Medulla oblongata (tissue), 1 donor: ENCODE results near the gene SLC48A1.

Experiments
- DNase-seq: peaks from one replicate; pipeline ENCODE4 v3.0.0-alpha.2; 2015; ENCODE audit errors: extremely low spot score

The SLC48A1 gene

DNA sequence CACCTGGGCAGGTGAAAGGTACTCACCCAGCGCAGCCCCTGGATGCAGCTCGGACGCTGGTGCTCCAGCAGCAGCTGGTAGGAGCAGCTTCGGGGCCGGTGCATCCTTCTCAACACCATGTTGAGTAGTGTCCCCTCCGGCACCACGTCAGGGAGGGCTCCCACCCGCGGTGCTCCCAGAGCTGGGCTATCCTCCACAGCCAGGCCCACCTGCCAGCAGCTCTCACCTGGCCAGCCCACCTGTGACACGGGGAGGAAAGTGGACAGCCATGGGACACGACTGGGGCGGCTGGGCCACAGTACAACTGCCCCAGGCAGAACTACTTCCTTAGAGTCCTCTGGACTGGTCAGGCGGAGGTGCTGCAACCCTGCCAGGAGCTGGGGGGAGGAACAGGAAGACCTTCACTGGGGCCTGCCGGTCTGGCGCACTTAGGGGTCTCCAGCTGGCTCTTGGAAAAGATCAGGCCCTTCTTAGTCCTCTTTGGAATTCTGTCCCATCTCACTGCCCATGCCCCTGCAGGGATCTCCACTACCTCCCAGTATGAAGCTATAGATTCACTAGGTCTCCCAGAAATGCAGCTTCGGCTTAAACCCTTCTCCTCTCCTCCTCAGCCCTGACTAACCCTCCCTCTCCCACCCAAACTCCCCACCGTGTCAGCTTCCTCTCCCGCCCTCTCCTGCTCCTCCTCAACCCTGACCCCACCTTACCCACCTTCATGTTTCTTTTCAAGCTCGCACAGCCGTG is 15.0 kb upstream of the SLC48A1 start:
- peak; percentile 62 for DNase-seq

DNA sequence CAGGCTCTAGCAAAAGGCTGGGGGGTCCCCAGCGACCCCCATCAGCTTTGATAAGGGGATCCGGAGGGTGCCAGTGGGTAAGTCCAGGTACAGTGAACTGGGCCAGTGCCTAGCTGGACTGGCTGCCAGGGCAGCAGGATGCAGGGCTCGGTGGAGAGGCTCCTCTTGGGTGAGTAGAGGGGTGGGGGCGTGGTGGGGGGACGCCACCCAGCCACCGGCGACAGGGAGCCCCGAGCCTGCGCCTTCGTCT is 14.5 kb upstream of the SLC48A1 start:
- DNase-seq = no peak

DNA sequence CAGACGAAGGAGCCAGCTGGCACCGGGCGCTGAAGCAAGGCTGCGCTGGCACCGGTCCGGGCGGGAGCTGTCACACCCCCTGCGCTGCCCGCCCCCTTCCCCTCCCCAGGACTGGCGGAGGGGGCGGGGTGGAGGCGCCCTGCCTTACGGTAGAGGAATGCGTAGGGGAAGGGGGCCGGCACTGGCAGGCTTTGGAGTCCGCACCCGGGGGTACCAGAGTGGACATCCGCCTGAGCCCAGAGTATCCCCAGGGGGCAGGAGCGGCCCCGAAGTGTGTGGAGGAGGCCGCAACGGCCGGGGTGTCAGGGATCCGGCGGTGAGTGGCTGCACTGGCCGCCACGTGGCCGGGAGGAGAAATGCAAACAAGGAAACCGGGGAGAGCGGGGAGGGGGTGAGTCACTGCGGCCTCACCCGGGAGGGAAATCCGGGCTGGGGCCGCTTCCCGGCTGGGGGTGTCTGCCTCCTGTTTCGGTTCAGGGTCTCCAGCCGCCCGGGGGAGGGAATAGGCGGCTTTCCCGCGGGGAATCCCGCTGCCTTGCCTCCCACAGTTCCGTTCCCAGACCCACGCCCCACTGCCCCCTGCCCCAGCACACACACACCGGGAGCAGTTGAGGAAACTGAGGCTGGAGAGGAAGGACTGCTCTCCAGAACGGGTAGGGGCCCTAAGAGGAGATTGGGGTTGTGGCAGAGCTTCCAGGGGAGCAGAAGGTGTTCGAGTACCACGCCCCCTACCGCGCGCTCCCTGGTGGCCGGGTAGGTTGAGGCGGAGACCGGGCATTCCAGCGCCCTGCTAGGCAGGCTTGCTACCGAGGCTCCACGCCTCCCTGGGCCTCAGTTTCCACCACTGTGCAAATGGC is 14.0 kb upstream of the SLC48A1 start, which contains the start of gene RAPGEF3:
RAPGEF3 (minus strand) TSS at position 47 of the 857 bp plus-strand sequence. CDS start 324 bp downstream, outside the sequence.
- DNase-seq = peak; percentile 94

DNA sequence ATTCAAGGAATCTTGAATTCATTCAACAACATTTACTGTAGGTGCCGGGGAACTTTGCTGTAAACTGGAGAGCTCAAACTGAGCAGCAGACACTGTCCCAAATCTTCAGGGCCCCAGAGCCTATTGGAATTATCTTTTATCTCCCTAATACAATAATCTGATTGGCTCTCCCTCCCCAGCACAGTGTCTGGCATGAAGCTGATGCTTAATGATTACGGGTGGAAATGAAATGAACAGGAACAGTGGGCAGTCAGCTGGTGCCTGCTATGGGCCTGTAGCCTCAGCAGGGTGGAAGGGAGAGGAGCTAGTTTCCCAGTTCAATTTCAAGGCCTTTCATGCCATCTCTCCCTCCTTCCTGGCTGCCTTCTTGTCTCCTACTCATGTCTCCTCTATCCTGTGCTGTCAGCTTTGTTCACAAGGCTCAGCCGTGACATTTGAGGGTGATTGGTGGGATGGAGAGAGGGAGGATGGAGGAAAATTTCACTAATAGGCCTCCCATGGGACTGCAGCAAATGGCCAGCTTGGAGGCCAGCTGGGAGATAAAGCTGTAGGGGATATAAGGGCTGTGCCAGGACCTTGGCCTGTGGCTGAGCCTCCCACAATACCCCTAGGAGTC is 10.1 kb upstream of the SLC48A1 start:
- DNase-seq = no peak

DNA sequence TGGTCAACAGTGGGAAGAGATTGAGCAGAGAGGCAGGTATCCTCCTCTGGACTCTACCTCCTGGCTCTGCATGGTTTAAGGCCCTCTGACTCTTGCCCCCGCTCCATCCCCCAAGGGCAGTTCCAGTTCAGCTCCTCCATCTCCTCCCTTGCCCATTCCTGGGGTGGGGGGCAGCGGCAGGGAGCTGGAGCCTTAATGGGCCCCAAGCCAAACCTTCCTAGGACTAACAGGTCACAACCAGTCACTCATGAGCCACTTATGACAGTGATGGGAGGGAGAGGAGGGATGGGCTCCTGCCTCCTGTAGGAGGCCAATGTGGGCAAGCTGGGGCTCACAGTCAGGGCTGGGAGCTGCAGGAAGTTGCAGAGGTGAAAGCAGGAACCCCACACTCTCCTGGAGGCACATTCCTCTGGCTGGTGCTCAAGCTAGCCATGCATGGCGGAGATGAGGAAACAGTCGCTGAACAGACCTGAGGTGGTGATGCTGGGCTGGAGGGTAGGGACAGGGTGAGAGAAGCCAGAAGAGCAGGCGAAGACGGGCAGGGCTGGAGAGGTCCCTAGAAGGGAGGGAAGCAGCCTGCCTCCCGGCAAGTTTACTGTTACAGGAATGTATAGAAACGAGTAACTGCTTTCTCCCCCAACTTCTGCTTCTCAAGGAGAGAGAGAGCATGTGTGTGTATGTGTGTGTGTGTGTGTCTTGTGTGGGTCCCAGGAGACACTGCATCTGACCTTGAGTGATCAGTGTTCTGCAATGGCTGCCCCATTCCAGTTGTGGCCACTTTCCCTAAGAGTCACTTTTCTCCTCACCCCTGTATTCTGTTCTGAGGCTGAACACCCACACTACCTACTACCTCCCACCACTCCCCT is 9.3 kb upstream of the SLC48A1 start:
- DNase-seq = no peak

DNA sequence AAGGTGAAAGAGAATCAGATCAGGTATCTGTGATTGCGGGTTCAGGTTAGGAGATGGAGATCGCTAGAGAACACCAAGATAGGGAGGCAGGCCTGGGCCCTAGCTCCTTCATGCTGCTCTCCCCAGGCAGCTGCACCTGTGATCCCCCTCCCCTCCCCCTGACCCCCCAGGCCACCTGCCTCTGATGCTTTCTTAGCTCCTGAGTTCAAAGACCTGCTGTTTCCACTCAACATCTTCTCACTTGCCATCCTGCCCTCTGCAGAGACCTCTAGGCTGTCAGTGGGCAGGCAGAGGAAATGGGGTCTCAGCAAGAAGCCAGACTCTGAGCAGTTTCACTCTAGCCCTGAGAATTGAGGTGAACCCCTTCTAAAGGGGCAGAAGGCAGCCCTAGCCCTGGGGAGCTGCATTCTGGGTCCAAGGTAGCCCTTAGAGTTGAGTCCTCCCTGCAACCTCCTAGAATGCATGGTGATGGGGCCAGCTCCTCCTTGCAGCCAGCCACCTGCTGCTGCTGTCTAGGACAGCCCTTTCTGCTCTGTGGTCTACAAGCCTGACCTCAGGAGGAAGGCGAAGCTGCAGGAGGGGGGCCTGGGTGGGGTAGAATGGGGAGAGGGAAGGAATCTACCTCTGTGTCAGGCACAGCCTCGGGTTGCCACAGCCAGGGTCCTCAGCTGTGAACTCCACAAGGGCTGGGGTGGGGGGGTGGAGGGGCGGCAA is 6.4 kb upstream of the SLC48A1 start:
- no peak for DNase-seq

DNA sequence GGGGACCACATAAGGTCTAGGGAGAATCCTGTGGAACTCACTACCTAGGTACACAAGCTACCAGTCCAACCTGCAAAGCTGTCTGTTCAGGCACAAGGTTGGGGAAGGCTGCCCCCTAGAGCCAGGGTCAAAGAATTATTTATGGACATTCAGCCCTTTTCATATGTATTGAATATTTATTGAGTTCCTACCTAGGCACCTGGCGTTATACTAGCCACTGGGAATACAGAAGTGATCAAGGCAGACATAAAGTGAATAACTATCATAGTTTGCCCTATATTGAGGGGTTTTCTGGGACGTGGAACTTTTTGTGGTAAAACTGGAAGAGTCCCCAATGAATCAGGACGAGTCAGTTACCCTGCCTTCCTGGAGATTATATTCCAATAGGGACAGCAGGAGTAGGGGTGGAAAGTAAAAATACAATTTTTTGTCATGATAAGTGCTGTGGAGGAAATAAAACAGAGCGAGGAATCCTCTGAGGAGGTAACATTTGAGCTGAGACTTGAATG is 5.8 kb upstream of the SLC48A1 start:
- peak; percentile 82 for DNase-seq

DNA sequence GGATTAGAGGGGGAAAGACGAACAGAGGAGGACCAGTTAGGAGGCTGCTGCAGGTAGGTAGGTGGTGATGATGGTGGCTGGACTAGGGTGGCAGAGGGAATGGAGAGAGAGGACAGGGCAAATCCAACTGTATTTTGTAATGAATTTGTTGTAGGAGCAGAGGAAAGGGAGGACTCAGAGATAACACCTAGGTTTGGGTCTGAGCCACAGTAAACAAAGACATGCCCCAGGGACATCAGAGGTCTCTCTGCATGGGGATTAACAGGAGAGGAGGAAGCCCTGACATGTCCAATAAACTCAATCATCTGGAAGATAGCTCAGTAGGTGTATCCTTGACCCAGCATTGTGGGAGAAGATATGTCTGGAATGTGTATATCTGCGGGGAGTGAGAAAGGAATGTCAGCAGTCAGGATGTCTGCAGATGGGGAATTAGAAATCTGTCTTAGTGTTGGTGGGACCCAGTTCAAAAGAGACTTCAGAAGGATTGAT is 4.7 kb upstream of the SLC48A1 start:
- DNase-seq = no peak

DNA sequence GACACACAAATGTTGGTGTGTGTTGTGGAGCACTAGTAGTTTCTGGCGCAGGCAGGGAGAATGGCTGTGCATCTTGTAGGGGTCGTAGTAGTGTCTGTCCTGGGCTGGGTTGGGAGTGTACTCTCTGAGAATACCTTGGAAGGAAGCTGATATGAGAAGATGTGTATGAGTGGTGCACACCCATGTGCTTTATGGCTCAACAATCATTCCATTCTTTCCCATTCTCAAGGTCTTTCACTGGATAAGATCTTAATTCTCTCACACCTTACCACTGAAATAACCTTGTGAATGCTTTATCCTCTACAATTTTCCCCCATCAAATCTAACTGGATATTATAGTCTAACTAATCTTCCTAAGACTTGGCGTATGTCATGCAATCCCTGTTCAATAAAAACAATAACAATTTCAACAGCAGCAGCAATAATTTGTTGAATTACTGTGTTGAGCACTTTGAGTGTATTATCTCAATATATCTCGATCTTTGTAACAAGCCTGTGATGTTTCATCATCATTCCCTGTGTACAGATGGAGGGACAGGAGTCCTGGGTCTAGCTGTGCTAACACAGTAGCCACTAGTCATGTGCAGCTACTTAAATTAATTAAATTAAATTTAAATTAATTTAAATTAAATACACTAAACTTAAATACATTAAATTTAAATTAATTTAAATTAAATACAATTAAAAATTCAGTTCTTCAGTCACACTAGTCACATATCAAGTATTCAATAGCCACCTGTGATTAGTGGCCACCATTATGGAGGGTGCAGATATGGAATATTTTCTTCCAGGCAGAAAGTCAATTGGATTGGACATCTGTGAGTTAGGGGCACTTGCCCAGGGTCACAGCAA is 3.6 kb upstream of the SLC48A1 start:
- no peak for DNase-seq

DNA sequence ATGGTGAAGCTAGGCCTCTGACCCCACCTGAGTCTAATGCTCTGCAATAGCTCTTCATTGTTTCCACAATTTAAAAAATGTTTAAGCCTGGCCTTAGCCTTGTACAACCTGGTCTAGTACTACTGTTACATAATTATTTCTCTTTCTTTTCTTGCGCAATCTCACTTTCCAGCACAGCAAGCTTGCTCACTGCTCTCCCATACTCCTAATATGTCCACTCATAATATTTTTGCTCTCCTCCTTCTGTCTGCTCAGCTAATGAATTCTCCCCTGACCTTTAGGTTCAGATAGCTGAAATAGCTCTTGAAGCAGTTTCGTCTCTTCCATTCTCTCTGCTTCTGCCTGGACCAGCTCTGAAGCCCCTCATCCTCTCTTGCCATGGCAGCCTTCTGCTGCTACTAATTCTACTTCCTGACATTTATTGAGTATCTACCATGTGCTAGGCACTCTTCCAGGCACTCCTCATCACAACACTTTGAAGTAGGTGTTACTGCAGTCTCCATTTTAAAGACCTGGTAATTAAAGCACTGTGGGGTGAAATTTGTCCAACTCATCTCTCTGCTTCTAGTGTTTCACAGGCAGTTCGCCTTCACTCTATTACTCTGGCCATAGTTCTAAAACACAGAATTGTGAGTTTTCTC is 2.8 kb upstream of the SLC48A1 start:
- no peak for DNase-seq

DNA sequence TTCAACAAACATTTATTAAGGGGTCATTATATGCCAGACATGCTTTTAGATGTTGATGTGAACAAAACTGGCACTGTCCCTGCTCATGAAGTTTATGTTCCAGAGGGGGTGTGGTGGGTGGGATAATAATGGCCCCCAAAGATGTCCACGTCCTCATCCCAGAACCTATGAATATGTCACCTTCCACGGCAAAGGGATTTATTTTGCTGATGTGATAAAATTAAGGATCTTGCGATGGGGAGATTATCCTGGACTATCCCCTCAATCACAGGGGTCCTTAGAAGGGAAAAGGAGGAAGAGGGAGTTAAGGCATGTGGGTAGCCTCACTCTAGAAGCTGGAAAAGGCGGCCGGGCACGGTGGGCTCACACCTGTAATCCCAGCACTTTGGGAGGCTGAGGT is 1.7 kb upstream of the SLC48A1 start:
- no peak for DNase-seq

DNA sequence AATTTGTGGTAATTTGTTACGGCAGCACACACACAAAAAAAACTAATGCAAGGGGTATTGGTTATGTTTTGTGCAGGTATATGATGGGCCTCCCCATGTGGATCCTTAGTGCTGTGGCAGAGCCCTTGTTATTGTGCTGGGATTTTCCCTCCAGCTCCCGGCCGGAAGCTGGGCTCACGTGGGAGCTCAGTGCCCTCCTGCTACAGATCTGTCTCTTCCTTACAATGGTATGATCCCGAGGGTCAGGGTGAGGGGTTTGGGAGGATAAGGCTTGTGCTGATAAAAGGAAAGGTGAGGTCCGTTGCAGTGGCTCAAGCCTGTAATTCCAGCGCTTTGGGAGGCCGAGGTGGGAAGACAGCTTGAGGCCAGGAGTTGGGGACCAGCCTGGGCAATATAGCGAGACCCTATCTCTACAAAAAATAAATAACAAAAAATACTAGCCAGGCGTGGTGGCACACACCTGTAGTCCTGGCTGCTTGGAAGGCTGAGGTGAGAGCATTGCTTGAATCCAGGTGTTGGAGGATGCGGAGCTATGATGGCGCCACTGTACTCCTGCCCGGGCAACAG is 861 bp upstream of the SLC48A1 start:
- no peak for DNase-seq

DNA sequence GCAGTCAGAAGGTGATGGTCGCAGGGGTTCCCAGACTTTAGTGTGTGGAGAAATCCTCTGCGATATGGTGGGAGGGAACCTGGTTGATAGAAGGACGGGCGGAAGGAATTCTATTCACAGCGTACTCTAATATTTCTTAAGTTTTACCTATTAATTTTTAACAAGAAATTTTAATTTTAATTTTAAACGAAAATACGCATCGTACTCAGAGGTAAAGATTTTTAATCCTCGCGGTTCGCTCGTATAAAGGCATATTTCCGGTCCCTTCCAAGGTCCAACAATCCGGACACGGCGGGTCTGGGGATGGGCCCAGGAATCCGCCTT is 338 bp upstream of the SLC48A1 start:
- DNase-seq = no peak

DNA sequence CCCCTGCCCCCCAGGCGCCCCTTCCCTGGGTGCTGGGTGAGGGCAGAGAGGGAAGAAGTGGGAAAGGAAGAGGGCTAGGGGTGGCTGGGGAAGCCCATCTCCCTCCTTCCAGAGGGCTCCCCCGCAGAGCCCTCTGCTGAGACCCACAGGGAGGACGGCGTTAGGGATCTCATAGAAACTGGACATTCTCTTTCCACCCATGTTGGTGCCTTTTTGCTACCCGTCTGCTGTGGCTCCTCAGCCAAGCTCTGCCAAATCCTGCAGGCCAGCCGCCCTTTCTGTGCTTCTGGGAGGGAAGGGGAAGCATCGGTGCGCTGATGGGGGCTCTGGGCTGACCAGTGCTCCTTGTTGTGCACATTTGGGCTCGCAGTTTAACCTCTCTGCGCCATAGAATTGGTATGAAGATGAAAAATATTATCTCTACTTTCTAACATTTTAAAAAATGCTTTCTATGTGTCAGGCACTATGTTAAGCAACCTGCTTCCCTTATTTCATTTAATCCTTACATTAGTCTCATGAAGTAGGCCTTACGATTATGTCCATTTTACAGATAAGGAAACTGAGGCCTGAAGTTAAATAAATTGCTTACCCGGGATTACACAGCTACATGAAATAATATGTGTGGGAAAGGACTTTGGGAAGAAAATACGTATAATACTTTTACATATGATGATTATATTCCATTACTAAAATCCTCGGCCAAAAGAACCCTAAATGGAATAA is 981 bp downstream of the SLC48A1 start:
- no peak for DNase-seq

DNA sequence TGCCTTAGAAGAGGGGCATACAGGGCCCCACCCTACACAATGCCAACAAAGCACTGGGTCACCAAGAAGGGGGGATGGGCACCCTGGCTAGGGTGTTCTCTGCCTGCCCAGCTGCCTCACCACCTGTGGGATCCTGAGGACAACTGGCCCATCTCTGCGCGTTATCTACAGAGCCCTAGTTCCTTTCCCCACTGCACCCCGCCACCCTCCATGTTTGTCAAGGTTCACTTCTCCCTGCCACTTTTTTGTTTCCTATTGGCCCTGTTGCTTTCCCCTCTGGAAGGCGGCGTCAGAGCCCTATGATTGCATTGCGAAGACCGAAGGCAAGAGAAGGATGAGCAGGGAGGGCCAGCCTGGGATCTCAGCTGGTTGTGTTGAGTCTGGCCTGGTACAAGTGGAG is 1.6 kb downstream of the SLC48A1 start:
- DNase-seq = no peak

DNA sequence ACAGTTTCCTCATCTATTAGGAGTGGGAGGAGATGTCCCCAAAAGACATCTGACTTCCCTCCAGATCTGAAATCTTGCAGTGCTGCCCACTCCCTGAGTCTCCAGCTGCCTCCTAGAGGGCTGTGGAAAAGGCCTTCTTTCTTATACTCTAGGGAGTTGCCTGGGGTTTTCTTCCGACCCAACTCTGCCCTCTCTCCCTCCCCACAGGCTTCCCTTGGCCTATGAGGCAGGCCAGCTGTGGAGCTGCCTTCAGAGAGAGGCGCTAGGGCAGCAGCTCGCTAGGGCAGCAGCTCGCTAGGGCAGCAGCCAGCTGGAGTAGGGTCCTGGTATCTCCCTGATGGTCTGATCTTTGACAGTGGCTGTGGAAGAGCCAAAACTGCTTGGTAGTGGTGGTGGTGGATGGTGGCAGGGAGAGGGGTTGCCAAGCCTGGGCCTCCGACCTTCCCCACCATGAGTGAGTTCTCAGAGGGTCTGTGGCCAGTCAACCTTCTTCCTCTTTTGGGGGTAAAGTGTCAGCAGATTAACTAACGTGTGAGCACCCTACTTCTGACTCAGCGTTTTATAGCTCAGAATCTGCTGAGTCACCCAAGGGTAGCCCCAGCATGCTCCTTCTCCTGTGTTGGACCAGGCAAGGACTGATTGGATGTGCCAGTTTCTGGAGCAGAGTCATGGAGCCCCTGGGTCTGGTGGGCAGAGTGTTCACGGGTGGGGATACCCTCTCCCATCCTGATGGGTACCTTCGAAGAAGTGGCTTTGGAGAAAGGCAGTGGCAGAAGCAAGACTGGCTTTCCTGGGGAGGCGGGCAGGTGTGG is 2.3 kb downstream of the SLC48A1 start:
- peak; percentile 74 for DNase-seq

DNA sequence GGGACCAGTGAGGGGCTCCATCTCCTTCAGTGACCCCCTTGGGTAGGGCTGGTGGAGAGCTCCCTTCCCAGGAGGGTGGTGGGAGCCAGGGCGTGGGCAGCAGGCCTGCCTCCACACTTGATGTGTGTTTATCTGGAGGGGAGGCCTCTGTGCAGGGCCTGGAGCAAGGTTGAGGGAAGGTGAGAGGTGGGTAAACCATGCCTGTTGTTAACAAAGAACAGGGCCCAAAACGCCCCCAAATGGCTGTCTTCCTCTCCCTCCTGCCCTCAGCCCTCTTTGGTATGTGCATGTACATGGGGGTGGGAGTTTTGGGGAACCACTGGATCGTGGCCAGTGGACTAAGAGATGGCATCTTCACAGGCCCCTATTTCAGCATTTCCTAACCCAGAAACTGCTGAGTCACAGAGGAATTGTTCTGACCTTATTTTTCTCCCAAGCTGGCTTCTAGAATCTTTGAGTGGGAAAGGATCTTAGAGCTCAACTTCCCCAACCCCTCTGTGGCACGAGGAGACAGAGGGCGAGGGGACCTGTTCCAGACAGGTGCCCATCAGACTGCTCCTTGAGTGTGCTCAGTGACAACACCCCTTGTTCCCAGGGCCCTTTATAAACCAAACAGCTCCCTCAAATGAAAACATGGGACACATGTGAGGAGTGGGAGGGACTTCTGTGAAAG is 3.6 kb downstream of the SLC48A1 start:
- peak; percentile 58 for DNase-seq
